K562 (cell line): ENCODE measurements around the gene ADGRG1. TPM values are rescaled to one million over a fixed set of nuclear protein-coding genes. Genes with fewer than 3 reads are reported as not detected.

Experiments used
- BDP1 ChIP-seq: IDR thresholded peaks from 3 replicates; pipeline ENCODE4 v1.6.1; 2011; ENCODE audit not compliant: insufficient read length, insufficient read depth
- BRD4 ChIP-seq: fragments of 200-600 bp; sonication (generic); IDR thresholded peaks from 2 replicates; pipeline ENCODE4 v1.6.1; 2017; ENCODE audit warnings: inconsistent platforms
- CBX3 ChIP-seq, 2 experiments: IDR thresholded peaks; 1 replicate in 1 of 2; 2 replicates in 1 of 2; pipeline ENCODE4 v1.6.1; 2012; ENCODE audit warnings: inconsistent platforms in 2 of 2, low read length in 2 of 2, borderline replicate concordance in 1 of 2, control low read depth in 1 of 2
- HMGN3 ChIP-seq: IDR thresholded peaks from 2 replicates; pipeline ENCODE4 v1.6.1; 2011; ENCODE audit warnings: borderline replicate concordance, low read depth, mild to moderate bottlenecking, mixed read lengths, low read length; ENCODE audit not compliant: insufficient read length; ENCODE audit errors: extremely low read depth
- KAT7 ChIP-seq: sonication (generic); formaldehyde crosslinking; IDR thresholded peaks from 2 replicates; pipeline ENCODE4 v1.8.0; 2022; ENCODE audit warnings: missing genetic modification reagents, mild to moderate bottlenecking, borderline replicate concordance
- MAZ ChIP-seq, 2 experiments: fragments of 450-650 bp in 1 of 2; sonication (generic) in 1 of 2; formaldehyde crosslinking; IDR thresholded peaks in 1 of 2; conservative IDR thresholded peaks in 1 of 2; 2 replicates each; pipeline versions ENCODE4 v1.4.0 to v1.5.0; 2020; ENCODE audit warnings: mild to moderate bottlenecking in 1 of 2, missing genetic modification reagents in 1 of 2
- NRF1 ChIP-seq, 2 experiments: fragments of 450-650 bp; IDR thresholded peaks in 1 of 2; conservative IDR thresholded peaks in 1 of 2; 2 replicates each; pipeline ENCODE4 v1.6.1; 2014; ENCODE audit warnings: mild to moderate bottlenecking in 2 of 2
- PHF20 ChIP-seq: fragments of 450-650 bp; IDR thresholded peaks from 2 replicates; pipeline ENCODE4 v1.6.1; 2018; ENCODE audit not compliant: partially characterized antibody
- PURB ChIP-seq: sonication (generic); formaldehyde crosslinking; IDR thresholded peaks from 2 replicates; pipeline ENCODE4 v1.9.0; 2021; ENCODE audit warnings: low read depth, mild to moderate bottlenecking, missing genetic modification reagents
- REST ChIP-seq, 2 experiments: fragments of 450-650 bp; formaldehyde crosslinking in 1 of 2; IDR thresholded peaks; 2 replicates each; pipeline versions ENCODE4 v1.4.0 to v1.6.1; 2014 to 2020; ENCODE audit warnings: mild to moderate bottlenecking in 2 of 2, borderline replicate concordance in 1 of 2, low read depth in 1 of 2
- SRSF3 ChIP-seq: fragments of 200-400 bp; formaldehyde crosslinking; IDR thresholded peaks from 2 replicates; pipeline ENCODE4 v1.6.1; 2016; ENCODE audit warnings: mild to moderate bottlenecking, low read length, moderate library complexity; ENCODE audit not compliant: insufficient read depth
- ZNF24 ChIP-seq: fragments of 450-650 bp; IDR thresholded peaks from 2 replicates; pipeline ENCODE4 v1.6.1; 2016
- ZNF445 ChIP-seq: fragments of 250-450 bp; sonication (Bioruptor Pico); IDR thresholded peaks from 2 replicates; pipeline ENCODE4 v1.4.0; 2020; ENCODE audit warnings: low read depth, mild to moderate bottlenecking, moderate library complexity
- ZNF586 ChIP-seq: fragments of 450-650 bp; formaldehyde crosslinking; conservative IDR thresholded peaks from 2 replicates; pipeline ENCODE4 v1.4.0; 2020; ENCODE audit warnings: mild to moderate bottlenecking, moderate library complexity
- ZNF830 ChIP-seq: fragments of 250-450 bp; sonication (Bioruptor Pico); IDR thresholded peaks from 2 replicates; pipeline ENCODE4 v1.5.0; 2021; ENCODE audit warnings: mild to moderate bottlenecking
- polyA plus RNA-seq, 8 experiments: library from polyadenylated mRNA; depleted of rRNA in 4 of 8; stranded (reverse) in 5 of 8; unstranded in 3 of 8; fragments of >200 nt; fragmentation: Nextera tagmentation in 2 of 8; fragmentation: Illumina TruSeq in 1 of 8; extraction: Ambion mirVana in 2 of 8; extraction: Trizol in 1 of 8; gene quantifications; 2 replicates each; pipeline versions ENCODE4 v1.2.1 to v1.2.3, GENCODE V29; 2011 to 2014; ENCODE audit warnings: inconsistent platforms in 1 of 8, missing spikeins in 1 of 8
- total RNA-seq, 7 experiments: library from RNA; depleted of rRNA in 6 of 7; stranded (reverse); fragments of >200 nt in 6 of 7; fragmentation: Illumina TruSeq in 2 of 7; extraction: Trizol in 2 of 7; gene quantifications; 2 replicates each; pipeline versions ENCODE4 v1.2.1 to v1.2.3, GENCODE V29; 2011 to 2021; ENCODE audit warnings: low replicate concordance in 1 of 7
- TF ChIP-seq, protein P1 (sequence below): fragments of 450-650 bp; IDR thresholded peaks from 2 replicates; pipeline ENCODE4 v1.6.1; 2018; ENCODE audit warnings: mild to moderate bottlenecking, low read depth; ENCODE audit not compliant: partially characterized antibody

Gene ADGRG1
- total and polyA plus RNA-seq, 9 of the 15 experiments (the other 6 are each of a cell fraction or from before 2014, with no cell fraction given) = 0.04 to 0.31 (median 0.16) TPM; not detected in 6

DNA sequence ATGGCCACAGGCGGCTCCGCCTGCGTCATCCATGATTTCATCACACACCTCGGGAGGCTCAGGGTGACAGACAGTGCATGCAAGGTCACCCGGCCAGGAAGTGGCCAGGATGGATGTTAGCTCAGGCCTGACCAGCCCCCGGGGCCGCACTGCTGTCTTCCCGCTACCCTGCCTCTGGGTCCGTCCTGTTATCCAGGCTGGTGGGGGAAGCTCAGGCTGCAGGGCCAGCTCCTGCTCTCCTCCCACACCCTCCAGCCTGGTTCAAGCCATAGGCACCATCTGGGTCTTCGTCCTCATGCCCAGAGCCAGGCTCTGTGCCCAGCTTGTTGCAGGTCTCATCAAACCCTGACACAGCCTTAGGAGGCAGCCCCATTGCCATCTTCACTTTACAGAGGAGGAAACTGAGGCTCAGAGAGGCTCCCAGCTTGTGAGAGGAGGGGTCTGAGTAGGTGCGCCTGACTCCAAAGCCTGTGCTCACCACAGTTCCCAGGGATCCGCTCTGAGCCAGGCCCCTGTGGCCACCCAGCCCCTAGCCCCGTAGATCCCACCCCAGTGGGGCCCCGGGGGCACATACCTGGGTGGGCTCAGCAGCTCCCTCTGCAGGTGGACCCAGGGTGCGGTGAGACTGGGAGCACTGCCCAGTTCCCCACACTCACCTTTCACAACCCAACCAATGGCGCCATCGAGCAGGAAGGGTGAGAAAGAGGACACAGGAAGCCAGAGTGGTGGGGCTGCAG, 39.3 kb downstream of the ADGRG1 start (continued):
- TF ChIP-seq PURB (CRISPR knock-in tag) = no peak
- peak; percentile 53 to 59 for TF ChIP-seq NRF1 (conservative IDR thresholded peaks at IDR 0.05 in 1 of 2, IDR thresholded peaks at IDR 0.05 in 1 of 2)
- peak; percentile 56; the same call in 1 of the 2 replicates for TF ChIP-seq ZNF24
- TF ChIP-seq REST (IDR thresholded peaks at IDR 0.05; ENCODE audit: borderline replicate concordance) = no peak
- TF ChIP-seq REST (CRISPR knock-in tag; IDR thresholded peaks at IDR 0.05; ENCODE audit: low read depth) = no peak
- TF ChIP-seq BRD4 = peak; percentile 33; the same call in 1 of the 2 replicates
- no peak for TF ChIP-seq CBX3 (IDR thresholded peaks at IDR 0.05; ENCODE audit: borderline replicate concordance in 1 of 2, low read length in 2 of 2)
- TF ChIP-seq ZNF586 (CRISPR knock-in tag) = no peak
- TF ChIP-seq ZNF830 (CRISPR knock-in tag) = no peak
- no peak for TF ChIP-seq SRSF3
- TF ChIP-seq PHF20 = no peak
- no peak for TF ChIP-seq ZNF445
- TF ChIP-seq HMGN3 = peak; percentile 63
- peak in 1 of 2 experiments; percentile 30; a peak in 3 of 4 replicates for TF ChIP-seq MAZ (CRISPR knock-in tag; conservative IDR thresholded peaks at IDR 0.05 in 1 of 2, IDR thresholded peaks at IDR 0.05 in 1 of 2)
- TF ChIP-seq, protein P1, sequence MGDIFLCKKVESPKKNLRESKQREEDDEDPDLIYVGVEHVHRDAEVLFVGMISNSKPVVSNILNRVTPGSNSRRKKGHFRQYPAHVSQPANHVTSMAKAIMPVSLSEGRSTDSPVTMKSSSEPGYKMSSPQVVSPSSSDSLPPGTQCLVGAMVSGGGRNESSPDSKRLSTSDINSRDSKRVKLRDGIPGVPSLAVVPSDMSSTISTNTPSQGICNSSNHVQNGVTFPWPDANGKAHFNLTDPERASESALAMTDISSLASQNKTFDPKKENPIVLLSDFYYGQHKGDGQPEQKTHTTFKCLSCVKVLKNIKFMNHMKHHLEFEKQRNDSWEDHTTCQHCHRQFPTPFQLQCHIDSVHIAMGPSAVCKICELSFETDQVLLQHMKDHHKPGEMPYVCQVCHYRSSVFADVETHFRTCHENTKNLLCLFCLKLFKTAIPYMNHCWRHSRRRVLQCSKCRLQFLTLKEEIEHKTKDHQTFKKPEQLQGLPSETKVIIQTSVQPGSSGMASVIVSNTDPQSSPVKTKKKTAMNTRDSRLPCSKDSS = no peak
- no peak for TF ChIP-seq BDP1
- TF ChIP-seq KAT7 (CRISPR knock-in tag) = peak; percentile 69; the same call in 1 of the 2 replicates
